Chondrocyte (in vitro differentiated cells): Measurements from ENCODE around the gene AFF1. TPM values are rescaled to one million over a fixed set of nuclear protein-coding genes. Genes with fewer than 3 reads are reported as not detected.

Experiments used
- DNase-seq: peaks from one replicate; pipeline ENCODE4 v3.0.0; 2021; ENCODE audit warnings: mixed read lengths, low spot score
- H3K27ac Mint-ChIP-seq: one replicate; pipeline ENCODE4 v1.8.0; 2021; ENCODE audit warnings: mild to moderate bottlenecking, moderate library complexity, mixed read lengths; ENCODE audit not compliant: unreplicated experiment
- H3K27me3 Mint-ChIP-seq: 2 replicates; pipeline ENCODE4 v1.8.0; 2021; ENCODE audit warnings: low read depth, mixed read lengths
- H3K36me3 Mint-ChIP-seq: 2 replicates; pipeline ENCODE4 v1.8.0; 2021; ENCODE audit warnings: low read depth, mixed read lengths
- H3K4me1 Mint-ChIP-seq: 2 replicates; pipeline ENCODE4 v1.8.0; 2021; ENCODE audit warnings: low read depth, mild to moderate bottlenecking, mixed read lengths
- H3K4me3 Mint-ChIP-seq: one replicate; pipeline ENCODE4 v1.8.0; 2021; ENCODE audit warnings: mild to moderate bottlenecking, moderate library complexity, mixed read lengths; ENCODE audit not compliant: unreplicated experiment
- H3K9me3 Mint-ChIP-seq: 2 replicates; pipeline ENCODE4 v1.8.0; 2021; ENCODE audit warnings: low read depth, mixed read lengths
- total RNA-seq: library from RNA; stranded (reverse); gene quantifications from 3 replicates; pipeline ENCODE4 v1.2.1, GENCODE V29; 2021
- TF ChIP-seq, protein P1 (sequence below): fragments of 200-600 bp; sonication (generic); IDR thresholded peaks from 2 replicates; pipeline ENCODE4 v1.5.0; 2021; ENCODE audit warnings: antibody characterized with exemption, mild to moderate bottlenecking, moderate library complexity

The AFF1 gene
- total RNA-seq, 1 donor from 2014 or later = 25.9 TPM

DNA sequence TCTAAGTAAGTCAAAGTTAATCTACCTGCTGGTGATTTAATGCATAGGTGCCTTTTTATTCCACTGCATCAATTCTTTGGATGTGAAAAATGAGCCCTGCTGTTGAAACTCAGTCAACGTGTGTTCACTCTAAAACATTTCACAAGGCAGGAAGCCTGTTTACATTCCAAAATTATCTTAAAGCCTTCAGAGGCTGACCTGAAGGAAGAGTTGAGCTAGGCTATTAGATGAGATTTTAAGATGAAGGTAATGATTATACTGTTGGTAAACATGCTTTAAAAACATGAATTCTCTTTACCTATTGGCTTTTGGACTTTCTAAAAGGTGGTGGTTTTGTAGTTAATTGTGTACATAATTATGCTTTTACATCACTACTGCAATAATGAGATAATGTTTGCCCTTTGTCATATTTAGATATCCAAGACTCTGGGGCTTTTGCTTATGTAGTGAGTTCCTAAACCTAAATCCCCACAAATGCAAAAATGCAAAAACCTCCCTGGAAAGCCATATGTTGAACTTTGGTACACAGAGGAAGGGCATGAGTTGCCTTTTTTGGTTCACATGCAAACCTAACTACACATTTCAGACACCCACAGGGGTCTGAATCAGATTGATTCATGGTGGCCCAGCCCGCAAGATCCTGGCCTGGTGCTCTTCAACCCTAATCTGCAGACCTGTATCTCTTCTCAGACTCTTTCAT is 193.3 kb downstream of the AFF1 start:
- Mint-ChIP-seq H3K27me3 (no peaks in the 10 kb centered on the region), H3K36me3 (peaks cover 34% of the 10 kb centered on the region), H3K4me3 (no peak overlapping the region), H3K27ac (no peak overlapping the region), H3K4me1 (peaks cover 17% of the 10 kb centered on the region), H3K9me3 (no peaks in the 10 kb centered on the region)
- TF ChIP-seq, protein P1, sequence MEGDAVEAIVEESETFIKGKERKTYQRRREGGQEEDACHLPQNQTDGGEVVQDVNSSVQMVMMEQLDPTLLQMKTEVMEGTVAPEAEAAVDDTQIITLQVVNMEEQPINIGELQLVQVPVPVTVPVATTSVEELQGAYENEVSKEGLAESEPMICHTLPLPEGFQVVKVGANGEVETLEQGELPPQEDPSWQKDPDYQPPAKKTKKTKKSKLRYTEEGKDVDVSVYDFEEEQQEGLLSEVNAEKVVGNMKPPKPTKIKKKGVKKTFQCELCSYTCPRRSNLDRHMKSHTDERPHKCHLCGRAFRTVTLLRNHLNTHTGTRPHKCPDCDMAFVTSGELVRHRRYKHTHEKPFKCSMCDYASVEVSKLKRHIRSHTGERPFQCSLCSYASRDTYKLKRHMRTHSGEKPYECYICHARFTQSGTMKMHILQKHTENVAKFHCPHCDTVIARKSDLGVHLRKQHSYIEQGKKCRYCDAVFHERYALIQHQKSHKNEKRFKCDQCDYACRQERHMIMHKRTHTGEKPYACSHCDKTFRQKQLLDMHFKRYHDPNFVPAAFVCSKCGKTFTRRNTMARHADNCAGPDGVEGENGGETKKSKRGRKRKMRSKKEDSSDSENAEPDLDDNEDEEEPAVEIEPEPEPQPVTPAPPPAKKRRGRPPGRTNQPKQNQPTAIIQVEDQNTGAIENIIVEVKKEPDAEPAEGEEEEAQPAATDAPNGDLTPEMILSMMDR = no peak
- DNase-seq = no peak

DNA sequence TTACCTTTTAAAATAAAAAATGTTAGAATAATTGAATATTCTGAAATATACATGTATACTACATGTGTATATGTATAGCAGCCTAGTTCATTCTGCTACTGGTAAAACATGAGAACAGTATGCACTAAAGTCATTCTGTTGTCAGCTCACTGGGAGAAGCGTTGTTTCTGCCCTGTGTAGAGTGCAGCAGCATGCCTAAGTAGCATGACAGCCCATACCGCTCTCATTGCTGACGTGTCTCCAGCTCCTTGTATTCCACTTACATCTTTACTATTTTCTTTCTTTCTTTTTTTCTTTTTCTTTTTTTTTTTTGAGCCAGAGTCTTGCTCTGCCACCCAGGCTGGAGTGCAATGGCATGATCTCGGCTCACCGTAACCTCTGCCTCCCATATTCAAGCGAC is 194.9 kb downstream of the AFF1 start:
- H3K27me3 Mint-ChIP-seq = no peaks in the 10 kb centered on the region
- peaks cover 2% of the 10 kb centered on the region for H3K4me1 Mint-ChIP-seq
- TF ChIP-seq, protein P1 = no peak
- H3K36me3 Mint-ChIP-seq = peaks cover 48% of the 10 kb centered on the region
- H3K27ac Mint-ChIP-seq = no peak overlapping the region
- H3K4me3 Mint-ChIP-seq = no peak overlapping the region
- DNase-seq = no peak
- H3K9me3 Mint-ChIP-seq = no peaks in the 10 kb centered on the region

DNA sequence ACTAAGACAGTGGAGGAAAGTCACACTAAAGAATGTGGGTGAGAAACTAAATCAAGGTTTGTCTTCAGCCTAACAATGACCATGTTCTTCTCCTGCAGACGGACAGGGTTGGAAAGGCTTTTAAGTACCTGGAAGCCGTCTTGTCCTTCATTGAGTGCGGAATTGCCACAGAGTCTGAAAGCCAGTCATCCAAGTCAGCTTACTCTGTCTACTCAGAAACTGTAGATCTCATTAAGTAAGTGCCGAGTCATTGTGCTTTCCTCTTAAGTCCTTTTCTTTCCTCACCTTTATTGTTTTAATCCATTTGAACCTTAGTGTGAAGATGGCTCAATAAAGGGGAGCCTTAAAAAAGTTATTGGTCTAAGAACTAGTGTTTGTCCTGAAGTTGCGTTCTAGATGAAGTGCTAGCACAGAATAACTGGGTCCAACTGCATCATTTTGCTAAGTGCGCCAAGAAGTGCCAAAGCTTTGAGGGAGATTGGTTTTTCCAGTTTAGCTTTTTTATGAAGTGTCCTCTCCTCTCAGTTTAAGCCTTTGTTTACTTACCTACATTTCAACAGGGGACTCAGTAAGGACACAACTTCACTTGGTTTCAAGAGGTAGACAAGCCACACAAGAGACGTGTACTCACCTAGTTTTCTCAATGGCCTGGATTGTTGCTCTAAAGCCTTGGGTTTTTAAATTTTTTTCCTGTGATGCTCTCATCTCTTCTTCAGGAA is 196.3 kb downstream of the AFF1 start:
- no peak overlapping the region for H3K27ac Mint-ChIP-seq
- H3K4me1 Mint-ChIP-seq = no peaks in the 10 kb centered on the region
- TF ChIP-seq, protein P1 = no peak
- no peak overlapping the region for H3K4me3 Mint-ChIP-seq
- DNase-seq = no peak
- H3K9me3 Mint-ChIP-seq = no peaks in the 10 kb centered on the region
- peaks cover 47% of the 10 kb centered on the region for H3K36me3 Mint-ChIP-seq
- H3K27me3 Mint-ChIP-seq = no peaks in the 10 kb centered on the region

DNA sequence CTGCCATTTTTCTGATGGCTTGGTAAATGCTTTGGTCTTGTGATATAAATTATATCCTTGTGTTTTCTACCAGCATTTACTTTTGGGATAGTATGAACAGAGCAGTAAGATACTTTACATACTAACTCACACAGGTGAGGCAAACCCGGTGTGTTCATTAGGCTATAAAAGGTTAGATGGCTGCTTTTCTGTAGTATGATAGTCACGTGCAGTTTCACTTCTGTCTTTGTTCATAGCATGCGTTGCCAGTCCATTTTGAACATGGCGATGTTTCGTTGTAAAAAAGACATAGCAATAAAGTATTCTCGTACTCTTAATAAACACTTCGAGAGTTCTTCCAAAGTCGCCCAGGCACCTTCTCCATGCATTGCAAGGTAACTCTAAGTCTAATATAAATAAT is 197.2 kb downstream of the AFF1 start:
- no peak overlapping the region for H3K27ac Mint-ChIP-seq
- H3K27me3 Mint-ChIP-seq = no peaks in the 10 kb centered on the region
- H3K36me3 Mint-ChIP-seq = peaks cover 43% of the 10 kb centered on the region
- TF ChIP-seq, protein P1 = no peak
- H3K9me3 Mint-ChIP-seq = no peaks in the 10 kb centered on the region
- no peak for DNase-seq
- no peaks in the 10 kb centered on the region for H3K4me1 Mint-ChIP-seq
- H3K4me3 Mint-ChIP-seq = no peak overlapping the region

DNA sequence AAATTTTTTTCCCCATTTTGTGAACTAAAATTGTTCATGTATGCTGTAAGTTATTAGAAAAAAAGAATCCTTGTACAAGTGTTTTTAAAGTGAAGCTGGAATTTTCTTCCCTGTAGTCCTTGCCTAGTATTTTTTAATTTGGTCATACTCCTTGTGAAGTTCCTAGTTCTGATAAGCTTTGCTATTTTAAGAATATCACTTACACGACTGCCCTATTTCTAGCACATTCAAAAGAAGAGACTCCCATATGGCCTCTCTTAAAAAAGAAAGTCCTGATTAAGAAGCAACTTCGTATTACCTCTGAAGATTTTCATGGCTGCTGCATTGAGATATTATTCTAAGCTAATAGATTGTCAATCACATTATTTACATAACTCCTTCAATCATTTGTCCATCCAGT is 198.4 kb downstream of the AFF1 start:
- H3K36me3 Mint-ChIP-seq = peaks cover 40% of the 10 kb centered on the region

More for the DNA sequence above, 198.4 kb downstream of the AFF1 start:
- H3K27me3 Mint-ChIP-seq = no peaks in the 10 kb centered on the region
- TF ChIP-seq, protein P1 = no peak
- H3K4me1 Mint-ChIP-seq = no peaks in the 10 kb centered on the region
- DNase-seq = no peak
- H3K27ac Mint-ChIP-seq = no peak overlapping the region
- no peaks in the 10 kb centered on the region for H3K9me3 Mint-ChIP-seq
- H3K4me3 Mint-ChIP-seq = no peak overlapping the region
